Lower leg skin (tissue), 3 donors: Measurements from ENCODE around the gene MSH3.
"Not testable (repeated sequence)": the region's sequence is repeated elsewhere in the genome, so short reads cannot be mapped to it uniquely, and the experiment has no call there.

Source experiments
- POLR2A ChIP-seq, 2 donors: fragments of 450-650 bp; IDR thresholded peaks; one replicate each; pipeline ENCODE4 v1.6.1; 2016 to 2017; ENCODE audit warnings: antibody characterized with exemption in 2 of 2, mild to moderate bottlenecking in 1 of 2, moderate library complexity in 1 of 2
- TF ChIP-seq, protein P1 (sequence below), 3 donors: fragments of 450-650 bp; IDR thresholded peaks; one replicate each; pipeline ENCODE4 v1.5.1; 2016; ENCODE audit warnings: antibody characterized with exemption in 3 of 3, mild to moderate bottlenecking in 3 of 3, moderate library complexity in 2 of 3

DNA sequence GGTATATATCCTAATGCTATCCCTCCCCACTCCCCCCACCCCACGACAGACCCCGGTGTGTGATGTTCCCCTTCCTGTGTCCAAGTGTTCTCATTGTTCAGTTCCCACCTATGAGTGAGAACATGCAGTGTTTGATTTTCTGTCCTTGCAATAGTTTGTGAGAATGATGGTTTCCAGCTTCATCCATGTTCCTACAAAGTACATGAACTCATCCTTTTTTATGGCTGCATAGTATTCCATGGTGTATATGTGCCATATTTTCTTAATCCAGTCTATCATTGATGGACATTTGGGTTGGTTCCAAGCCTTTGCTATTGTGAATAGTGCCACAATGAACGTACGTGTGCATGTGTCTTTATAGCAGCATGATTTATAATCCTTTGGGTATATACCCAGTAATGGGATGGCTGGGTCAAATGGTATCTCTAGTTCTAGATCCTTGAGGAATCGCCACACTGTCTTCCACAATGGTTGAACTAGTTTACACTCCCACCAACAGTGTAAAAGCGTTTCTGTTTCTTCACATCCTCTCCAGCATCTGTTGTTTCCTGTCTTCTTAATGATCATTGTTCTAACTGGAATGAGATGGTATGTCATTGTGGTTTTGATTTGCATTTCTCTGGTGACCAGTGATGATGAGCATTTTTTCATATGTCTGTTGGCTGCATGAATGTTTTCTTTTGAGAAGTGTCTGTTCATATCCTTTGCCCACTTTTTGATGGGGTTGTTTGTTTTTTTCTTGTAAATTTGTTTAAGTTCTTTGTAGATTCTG, 186.8 kb downstream of the MSH3 start:
- TF ChIP-seq, protein P1, sequence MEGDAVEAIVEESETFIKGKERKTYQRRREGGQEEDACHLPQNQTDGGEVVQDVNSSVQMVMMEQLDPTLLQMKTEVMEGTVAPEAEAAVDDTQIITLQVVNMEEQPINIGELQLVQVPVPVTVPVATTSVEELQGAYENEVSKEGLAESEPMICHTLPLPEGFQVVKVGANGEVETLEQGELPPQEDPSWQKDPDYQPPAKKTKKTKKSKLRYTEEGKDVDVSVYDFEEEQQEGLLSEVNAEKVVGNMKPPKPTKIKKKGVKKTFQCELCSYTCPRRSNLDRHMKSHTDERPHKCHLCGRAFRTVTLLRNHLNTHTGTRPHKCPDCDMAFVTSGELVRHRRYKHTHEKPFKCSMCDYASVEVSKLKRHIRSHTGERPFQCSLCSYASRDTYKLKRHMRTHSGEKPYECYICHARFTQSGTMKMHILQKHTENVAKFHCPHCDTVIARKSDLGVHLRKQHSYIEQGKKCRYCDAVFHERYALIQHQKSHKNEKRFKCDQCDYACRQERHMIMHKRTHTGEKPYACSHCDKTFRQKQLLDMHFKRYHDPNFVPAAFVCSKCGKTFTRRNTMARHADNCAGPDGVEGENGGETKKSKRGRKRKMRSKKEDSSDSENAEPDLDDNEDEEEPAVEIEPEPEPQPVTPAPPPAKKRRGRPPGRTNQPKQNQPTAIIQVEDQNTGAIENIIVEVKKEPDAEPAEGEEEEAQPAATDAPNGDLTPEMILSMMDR (IDR thresholded peaks at IDR 0.05) = not testable (repeated sequence)
- TF ChIP-seq POLR2A (IDR thresholded peaks at IDR 0.05) = not testable (repeated sequence)
